Lung microvascular endothelial cell (primary cell): ENCODE results near the gene FGF10. TPM values are rescaled to one million over a fixed set of nuclear protein-coding genes. Genes with fewer than 3 reads are reported as not detected.

Source experiments
- DNase-seq, 2 donors: peaks; one replicate each; pipeline versions ENCODE4 v3.0.0 to v3.0.0-alpha.2; 2010; ENCODE audit warnings: low read depth in 2 of 2
- total RNA-seq: library from RNA; depleted of rRNA; stranded (reverse); fragments of >200 nt; gene quantifications from 2 replicates; pipeline ENCODE4 v1.2.1, GENCODE V29; 2014

FGF10 gene
- total RNA-seq, 1 donor from 2014 or later = not detected

DNA sequence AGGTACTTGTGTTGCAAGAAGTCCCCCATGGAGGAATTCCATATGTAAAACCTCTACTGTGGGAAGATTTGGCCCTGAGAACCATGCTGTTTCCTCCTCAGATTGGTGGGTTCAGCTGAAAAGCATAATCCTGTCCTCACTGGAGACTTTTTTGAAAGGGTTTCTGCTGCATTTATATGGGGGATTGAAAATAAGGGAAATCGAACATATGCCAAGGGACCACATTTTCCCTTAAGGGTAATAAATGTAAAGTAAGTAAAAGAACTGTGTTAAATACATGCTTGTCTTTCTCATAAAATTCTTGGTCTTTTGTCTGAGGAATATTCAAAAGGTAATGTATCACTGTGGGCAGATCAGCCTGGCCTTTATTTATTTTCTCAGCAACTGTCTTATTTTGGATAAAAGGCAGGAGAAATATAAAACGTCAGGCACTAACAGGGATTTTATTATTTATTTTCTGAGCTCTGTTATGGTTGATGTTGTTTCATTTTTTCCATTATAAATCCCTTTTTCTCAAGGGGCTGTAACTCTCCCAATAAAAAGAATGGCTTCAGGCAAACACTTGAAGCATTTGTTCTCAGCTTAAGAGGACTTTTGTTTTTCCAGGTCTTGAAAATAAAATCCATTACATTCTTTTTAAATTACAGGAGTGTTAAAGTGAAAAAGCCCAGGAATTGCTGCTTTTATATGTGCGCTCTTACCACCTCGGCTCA is 131.4 kb downstream of the FGF10 start:
- DNase-seq = no peak

DNA sequence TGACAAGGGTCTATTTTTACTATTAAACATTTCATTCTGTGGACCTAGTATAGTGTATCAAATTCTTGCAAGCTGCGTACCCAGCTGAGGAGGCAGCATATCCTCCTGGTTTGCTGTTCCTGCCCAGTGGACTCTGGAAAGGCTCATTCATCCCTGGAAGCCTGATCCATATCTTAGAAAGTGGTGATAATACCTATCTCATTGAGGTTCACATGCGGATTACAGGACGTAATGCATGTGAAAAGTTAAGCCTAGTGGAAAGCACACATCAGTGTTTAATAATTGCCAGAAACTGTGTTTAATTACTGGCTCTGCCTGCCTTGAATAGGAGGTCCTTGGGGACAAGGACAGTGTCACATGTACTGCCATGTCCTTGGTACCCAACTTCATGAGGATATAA is 132.0 kb downstream of the FGF10 start:
- no peak for DNase-seq
